NOMO-1 (cell line): Measurements from ENCODE around the gene ZNF334.

Source experiments
- DNase-seq, 2 experiments: peaks; one replicate each; lab custom pipeline; 2025; ENCODE audit not compliant: unreplicated experiment in 2 of 2; lab: John Stamatoyannopoulos, UW

ZNF334 gene

DNA sequence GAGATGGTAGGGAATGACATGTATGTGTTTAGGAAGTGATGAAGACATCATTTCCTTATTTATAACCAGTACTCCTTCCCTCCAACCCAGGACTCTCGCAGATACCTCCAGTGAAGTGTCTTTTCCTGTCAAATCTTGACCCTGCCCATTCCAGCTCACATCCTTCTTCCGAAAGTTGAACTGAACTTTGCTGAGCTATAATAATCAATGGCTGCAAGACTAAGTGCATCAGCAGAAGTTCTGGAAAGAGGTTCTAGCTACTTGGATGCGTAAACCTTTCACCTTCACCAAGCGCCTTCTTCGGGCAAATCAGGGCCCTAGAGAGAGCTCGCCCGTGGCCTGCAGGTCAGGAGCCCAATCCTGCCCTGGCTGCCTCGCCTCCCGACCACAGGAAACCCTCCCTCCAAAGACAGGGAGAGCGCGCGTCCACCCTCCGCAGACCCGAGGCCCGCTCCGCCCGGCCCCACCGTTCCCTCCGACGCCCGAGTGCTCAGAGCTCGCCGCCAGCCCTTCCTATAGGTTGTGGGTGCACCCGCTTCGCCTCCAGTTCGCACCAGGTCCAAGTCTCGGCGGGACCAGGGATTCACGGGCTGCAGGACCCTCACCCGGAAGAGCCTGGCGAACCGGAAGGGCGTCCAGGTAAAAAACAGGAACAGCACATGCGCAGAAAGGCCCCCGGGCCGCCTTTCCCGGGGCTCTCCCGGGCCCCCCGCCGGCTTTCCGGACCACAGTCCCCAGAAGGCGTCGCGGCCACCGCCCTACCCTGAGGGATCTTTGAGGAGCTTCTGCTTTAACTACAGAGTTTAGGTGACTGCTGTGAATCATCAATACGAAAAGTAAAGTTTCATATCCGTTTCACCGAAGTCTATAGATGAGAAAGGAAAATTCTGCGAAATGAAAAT lies at the start of gene ZNF334:
Gene ZNF334 (minus strand): TSS at position 617 of the 902 bp plus-strand sequence. CDS start 1,457 bp downstream, outside the sequence.
- peak; percentile 63 to 69 for DNase-seq

- DNase-seq = peak; percentile 64 to 80
Observed at GRCh38 chr20:46562373-46563169, 49.2 kb upstream of the ZNF334 start.

DNA sequence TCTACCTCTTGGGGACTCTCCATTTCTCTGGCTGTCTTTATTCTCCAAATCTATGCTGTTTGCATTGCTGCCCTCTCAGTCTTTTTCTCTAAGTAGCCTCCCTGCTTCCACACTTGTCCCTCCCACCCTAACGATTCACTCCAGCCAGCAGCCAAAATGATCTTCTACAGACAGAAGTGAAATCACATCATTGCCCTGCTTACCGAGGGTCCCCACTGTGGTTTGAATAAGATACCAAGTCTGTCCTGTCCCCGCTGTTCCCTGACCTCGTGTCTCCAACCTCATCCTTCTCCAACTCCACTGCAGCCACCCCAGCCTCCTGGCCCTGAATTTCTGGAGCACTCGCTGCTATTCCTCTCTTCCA lies 48.6 kb upstream of the ZNF334 start:
- no peak for DNase-seq

- no peak for DNase-seq
Observed at GRCh38 chr20:46559685-46560440, 46.5 kb upstream of the ZNF334 start.

DNA sequence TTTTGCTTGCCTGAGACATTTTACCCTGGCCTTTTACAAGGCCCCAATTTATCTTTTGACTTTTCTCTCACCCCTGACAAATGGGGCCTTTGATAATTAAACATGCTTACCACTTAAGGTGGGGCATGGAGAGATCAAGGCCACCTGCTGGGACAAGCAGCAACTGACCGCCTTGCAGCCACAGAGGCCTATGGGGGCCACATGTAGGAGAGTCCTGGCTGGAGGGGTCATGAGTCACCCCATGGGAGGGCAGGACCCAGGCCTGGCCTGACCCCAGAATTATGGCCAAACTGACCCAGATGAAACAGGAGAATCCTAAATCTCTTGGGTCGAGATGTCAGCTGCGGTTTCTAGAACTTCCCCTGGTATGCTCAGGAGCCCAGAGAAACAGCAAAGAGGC lies 45.6 kb upstream of the ZNF334 start:
- DNase-seq = no peak

DNA sequence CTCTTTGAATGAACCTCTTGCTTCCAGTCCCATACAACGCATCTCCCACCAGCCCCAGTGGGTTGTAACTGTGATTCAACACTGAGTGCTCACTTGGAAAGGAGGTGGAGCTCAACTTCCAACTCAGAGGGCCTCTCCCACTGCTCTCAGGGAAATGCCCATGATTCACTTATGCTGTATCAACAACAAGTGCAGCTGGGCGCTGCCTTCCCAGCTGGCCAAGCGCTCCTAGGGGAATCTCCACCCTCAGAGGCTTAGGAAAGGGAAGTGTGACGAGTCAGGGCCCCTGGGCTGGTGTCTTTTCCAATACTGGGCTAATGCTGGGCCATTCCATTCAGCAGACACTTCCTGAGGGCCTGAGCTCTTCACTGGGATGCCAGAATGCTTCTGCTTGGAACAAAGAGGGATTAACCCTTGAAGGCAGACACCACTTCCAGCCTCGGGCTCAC lies 45.2 kb upstream of the ZNF334 start:
- no peak for DNase-seq

- DNase-seq = no peak
Observed at GRCh38 chr20:46557231-46557956, 44.0 kb upstream of the ZNF334 start.

DNA sequence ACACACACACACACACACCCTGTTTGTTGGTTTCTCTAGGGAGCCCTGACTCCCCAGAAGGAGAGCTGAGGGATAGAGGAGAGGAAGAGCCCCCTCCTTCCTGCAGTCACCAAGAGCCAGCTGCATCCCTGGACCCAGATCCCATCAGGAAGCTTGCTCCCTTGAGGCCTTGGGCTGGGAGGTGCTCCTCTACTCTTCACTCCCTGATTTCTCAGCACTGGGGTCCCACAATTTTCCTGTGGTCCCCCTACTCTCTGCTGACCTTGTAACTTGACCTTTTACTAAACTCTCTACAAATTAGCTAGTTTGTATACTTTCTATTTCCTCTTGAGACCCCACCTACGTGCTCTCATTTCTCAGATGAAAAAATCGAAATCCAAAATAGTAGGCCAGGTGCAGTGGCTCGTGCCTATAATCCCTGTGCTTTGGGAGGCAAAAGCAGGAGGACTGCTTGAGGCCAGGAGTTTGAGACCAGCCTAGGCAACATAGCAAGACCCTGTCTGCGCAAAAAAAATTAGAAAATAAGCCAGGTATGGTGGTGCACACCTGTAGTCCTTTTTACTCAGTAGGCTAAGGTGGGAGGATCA lies 42.1 kb upstream of the ZNF334 start:
- DNase-seq = no peak

DNA sequence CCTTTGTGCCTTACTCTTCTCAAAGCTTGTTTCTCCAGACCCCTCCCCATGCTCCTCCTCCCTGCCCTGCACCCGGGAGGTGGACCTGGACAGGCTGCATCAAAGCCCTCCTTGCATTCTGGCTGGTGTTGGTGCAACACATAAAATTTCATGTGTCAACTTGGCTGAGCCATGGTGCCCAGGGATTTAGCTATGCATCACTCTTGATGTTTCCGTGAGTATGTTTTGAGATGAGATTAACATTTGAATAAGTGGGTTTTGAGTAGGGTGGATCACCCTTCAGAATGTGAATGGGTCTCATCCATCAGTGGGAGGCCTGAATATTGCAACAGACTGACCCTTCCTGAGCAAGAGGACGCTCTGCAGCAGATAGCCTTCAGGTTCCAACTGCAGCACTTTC lies 41.5 kb upstream of the ZNF334 start:
- no peak for DNase-seq

GRCh38 chr20:46553926-46554325 lies 40.6 kb upstream of the ZNF334 start:
- DNase-seq = no peak

DNA sequence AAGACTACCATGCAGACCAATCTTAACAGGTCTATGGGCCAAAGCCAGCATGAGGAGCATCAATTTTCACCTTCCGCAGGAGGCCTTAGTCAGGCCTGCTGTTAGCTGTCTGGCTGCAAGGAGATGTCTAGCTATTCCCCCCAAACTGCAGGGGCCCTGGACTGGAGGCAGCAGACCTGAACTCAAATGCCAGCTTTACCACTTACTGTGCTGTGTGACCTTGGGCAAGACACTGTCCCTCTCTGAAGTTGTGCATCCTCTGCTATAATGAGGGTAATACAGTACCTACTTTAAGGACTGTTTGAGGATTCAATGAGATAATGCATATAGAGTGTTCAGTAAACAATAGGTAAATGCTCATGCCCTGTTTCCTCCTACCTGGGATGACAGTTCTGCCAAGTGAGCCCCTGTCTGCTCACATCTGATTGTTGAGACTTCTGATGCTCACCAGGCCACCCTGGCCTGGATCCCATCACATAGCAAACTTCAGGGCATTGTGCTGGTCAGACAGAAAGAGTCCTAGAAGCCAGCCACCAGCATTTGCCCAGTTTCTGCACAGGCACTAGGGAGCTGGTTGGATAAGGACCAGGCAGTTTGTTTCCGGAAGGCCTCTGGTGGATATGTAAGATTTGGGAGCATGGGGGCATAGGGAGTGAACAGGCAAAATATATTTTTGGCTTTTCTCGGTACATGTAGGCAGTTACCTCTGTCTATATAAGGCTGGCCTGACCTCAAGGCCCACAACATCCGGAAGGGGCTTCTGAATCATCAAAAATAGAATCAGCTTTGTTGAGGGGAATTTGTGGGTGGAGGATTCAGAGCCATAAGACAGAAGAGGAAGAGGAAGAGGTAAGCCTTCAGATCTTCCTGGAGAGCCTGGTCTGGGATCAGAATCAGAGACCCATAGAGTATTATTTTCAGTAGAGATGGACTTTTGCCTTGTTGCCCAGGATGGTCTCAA lies 39.4 kb upstream of the ZNF334 start:
- peak; percentile 82 to 91 for DNase-seq

DNA sequence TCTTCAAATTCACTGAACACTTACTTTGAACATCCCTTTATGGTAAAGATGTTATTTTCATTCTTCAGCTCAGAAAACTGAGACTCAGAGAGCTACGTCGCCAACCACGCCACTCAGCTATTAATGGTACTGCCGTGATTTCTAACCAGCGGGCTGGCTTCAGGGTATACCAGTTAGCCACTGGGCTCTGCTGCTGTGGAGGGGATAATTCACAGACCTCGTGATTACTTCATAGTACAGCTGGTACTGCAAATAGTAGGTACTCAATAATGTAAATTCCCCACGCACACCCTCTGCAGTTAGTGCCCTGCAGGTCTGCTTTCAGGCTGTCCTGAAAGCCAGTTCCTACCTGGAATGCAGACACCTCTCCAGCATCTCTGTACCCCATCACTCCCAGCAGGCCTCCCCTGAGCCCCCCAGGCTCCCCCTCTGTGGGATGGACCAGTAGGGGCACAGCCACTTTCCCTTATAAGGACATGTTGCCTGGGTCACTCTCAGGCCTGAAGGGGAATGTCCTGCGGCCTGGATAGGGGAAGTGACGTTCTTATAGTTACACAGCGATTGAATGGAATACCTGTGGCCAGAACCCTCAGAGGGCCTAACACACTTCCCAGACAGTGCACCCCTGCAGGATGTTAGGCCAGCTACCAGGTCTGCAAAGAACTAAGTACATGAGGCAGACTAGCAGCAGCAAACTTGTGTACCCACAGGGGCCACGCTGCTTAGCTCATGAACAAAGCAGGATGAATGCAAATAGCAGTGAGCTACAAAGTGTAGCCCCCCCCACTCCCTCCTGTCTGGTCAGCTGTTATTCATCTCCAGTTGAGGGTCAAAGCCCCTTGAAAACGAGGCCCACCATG lies 38.4 kb upstream of the ZNF334 start:
- peak in 1 of 2 experiments; percentile 9 for DNase-seq

GRCh38 chr20:46550461-46550860 lies 37.1 kb upstream of the ZNF334 start, which contains the start of gene OCSTAMP:
TSS of gene OCSTAMP (minus strand) at chr20:46550654. CDS start at chr20:46550560, 94 bp downstream.
- DNase-seq = peak in 1 of 2 experiments; percentile 19

DNA sequence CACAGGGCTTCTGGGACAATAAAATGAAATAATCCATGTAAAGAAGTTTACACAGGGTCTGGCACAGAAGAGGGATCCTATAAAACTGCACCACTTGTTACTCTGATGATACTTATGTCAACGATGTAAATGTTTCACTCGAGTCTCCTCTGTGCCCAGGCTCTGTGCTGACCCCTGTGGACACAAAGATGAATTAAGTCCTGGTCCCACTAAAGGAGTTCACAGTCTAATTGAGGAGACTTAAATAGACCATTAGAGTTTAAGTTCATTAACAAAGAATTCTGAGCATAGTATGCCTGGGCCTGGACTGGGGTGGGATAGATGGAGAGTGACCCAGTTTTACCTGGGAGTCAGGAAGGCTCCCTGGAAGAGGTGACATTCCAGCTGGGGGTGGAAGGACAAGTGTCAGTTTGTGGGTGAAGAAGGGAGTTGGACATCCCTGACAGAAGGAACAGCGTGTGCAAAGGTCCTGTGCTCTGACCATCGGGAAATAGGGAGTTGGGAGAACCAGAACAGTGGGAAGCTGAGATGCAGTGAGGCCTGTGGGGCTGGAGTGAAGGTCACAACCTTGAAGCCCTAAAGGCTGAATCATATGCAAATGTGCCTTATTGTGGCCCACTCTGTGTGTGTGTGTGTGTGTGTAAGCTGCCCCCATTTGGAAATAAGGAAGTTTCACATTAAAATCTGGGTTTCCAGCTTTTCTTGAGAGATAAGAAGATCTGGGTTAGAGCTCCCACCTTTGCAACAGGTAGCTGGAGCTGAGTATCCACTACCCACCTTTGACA lies 36.0 kb upstream of the ZNF334 start:
- no peak for DNase-seq

DNA sequence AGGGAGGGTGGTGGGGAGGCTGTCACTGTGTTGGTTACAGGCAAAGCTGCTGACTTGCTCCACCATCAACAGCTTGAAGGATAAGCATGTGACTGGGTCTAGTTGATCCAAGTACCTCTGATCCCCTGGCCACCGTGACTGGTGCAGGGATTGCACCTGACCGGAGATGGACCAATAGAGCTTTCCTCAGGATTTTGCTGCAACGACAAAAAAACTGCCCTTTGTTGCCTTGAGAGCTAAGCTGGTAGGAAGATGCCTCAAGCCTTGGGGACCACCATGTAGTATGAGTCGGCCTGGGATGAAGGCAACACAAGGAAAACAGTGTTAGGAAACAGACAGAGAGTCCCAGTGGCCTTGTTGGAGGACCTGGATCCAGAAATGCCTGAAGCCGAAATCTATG lies 35.3 kb upstream of the ZNF334 start:
- no peak for DNase-seq

- DNase-seq = no peak
Observed at GRCh38 chr20:46547995-46548394, 34.6 kb upstream of the ZNF334 start.

DNA sequence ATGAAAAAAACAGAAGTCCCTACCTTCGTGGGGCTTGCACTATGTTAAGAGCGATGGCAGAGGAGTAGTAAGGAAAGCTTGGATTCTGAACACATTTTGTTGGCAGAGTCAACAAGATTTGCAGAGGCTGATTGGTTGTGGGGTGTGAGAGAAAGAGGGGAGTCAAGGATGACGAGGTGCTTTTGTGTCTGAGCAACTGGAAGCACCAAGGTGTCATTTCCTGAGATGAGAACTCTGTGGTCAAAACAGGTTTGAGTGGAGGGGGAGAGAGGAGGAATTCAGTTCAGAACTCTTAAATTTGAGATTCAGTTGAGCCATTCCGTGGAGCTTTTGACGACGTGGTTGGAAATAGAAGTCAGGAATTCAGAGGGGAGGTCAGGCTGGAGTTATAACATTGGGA lies 33.6 kb upstream of the ZNF334 start:
- DNase-seq = no peak
